ENCODE measurements around the gene JUND.

Gene JUND

DNA sequence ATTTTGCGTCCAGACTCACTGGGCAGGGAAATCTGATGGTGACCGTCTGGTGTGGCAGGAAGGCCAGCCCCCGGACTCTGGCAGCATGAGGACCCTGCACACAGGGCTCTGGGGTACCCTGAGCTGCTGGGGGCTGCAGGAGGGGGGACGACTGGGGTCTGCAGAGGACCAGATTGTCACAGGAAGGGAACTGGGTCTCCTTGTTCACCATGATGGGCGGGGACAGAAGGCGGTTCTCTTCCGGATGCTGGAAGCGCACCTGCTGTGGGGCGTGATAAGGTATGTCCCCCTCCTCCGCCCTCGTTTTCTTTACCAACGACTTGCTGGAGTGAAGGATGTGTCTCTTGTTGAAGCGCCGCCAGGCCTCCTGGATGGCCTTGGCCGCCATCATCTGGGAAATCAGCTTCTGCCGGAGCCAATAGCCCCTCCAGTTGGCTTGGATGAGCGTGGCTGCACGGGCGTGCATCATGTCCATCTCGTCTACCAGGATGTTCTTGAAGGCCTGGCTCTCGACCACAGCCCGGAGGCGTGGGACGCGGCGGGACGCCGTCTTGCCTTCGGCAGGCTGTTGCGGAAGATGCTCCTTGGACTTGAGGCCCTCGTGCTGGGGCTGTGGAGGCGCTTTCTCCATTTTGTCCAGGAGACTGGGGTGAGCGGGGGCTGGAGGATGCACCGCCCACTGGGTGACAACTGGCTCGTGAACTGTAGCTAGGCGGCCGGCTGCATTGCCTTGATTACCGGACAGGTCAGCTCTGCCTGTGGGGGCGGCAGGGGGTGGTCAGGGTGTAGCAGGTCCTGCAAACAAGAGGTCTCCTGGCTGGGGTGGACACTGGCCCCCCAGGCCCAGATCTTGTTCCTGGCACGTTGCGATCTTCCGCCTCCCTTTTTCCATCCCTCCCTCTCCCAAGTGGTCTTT lies 14.4 kb downstream of the JUND start:
- no peak for DNase-seq

DNA sequence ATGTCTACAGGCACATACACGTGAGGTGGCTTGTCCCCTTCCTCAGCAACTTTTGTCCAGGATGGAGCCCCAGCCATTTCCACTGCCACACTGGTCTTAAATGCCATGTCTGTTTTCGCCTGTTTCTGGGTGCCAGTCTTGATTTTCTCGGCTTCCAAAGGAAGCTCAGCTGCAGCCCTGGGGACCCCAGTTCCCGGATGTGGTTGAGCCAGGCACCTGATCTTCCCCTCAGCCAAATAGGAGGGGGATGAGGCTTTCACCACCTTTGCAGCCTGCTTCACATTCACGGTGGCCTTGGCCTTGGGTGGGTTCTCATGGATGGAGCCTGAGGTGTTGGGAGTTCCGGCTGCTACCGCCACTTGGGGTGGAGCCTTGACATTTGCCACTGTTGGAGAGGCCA lies 15.8 kb downstream of the JUND start:
- DNase-seq = no peak

DNA sequence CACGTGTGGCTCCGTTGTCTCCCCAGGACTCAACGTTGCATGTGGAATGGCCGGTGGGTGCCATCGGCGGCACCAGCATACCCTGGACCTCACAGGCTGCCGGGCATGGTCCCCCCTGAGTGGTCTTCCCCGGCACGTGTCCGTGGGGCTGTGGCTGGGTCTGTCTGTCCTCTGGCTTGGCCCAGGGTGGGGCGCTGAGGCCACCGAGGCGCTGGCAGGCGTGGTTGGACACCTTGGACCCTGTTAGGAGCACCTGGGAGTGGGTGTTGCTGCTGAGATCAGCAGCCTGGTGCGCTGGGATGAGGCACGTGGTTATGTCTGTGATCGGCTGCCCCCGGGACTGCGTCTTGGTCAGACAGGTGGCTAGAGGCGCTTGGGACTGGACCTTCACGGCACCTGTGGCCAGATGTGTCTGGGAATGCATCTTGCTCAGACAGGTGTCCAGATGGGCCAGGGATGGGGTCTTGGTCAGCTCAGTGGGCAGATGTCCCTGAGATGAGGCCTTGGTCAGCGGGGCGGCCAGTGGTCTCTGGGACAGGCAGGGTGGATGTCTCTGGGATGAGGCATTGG lies 16.4 kb downstream of the JUND start:
- DNase-seq = no peak

DNA sequence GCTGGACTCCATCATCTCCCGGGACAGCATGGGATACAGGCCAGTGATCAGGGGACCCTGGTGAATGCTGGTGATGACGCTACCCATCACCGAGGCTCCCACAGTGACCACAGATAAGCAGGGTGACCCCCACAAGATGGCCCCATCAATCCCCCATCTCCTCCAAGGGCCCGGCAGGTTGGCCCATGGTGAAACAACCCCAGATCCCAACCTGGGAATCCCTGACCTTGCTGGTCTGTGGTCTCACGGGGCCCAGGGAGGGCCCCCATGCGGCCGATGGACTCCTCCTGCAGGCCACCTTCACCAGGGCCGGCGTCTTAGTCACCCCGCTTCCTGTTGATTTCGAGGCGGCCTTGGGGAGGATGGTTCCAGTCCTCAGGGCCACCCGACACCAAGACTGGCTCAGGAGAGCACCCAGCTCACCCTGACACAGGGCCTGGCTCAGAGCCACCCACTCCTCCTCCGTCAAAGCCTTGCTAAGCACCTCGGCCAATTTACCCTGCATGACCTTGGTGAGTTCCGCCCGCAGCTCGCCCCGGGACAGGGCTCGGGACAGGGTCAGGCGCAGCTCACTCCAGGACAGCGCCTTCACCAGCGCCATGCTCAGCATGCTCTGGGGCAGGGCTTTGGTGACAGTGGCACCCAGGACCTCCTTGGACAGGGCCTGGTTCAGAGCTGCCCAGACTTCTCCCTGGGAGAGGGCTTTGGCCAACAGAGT lies 17.1 kb downstream of the JUND start:
- DNase-seq = no peak

DNA sequence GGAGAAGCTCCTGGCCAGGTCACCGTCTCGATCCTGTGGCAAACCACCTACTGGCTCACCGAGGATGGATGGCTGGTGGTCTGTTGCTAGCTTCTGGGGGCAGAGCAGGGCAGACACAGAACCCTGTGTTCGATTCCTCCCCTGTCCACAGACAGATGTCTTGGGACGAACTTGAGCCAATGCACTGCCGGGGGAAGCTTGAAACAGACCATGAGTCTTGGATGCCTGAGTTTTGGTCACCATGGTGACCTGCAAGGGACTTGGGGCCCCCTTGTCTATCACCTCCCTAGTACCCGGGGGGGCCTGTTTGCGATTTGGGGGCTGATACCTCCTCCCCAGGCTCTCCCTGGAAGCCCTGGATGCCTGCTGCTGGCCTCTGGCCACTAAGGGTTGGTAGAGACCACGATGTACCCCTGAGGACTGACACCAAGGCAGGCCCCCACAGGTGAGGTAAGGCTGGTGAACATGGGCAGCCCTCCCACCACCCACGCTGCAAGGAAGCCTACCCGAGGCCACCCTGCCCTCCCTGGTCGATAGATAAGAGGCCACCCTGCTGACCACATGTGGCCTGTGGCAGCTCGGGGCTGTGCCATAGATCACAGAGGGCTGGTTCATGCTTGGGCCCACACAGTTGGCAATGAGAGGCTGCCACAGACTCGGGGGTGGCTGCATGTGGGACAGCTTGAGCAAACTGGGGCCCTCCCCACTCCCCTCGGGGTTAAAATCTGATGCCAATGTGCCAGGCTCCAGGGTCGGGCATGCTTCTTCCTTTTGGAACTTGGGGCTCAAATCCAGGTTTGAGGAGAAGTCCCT lies 17.9 kb downstream of the JUND start:
- DNase-seq = no peak

DNA sequence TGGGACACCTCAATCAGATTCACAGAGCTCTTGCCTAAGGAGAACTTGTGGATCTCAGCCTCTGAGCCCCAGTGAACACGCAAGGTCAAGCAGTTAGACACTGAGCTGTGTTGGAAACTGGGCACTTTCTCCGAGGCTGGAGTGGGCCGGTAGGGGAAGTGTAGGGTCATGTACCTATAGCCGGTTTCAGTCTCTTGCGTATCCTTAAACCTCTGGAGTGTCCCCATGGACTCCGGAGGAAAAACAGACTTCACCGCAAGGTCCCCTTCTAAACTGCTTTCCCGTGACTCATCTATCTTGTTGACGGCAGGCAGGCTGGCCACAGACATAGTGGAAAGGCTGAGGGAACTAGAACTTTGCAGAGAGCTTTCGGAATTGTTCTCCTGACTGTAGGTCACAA lies 18.5 kb downstream of the JUND start:
- DNase-seq = no peak

DNA sequence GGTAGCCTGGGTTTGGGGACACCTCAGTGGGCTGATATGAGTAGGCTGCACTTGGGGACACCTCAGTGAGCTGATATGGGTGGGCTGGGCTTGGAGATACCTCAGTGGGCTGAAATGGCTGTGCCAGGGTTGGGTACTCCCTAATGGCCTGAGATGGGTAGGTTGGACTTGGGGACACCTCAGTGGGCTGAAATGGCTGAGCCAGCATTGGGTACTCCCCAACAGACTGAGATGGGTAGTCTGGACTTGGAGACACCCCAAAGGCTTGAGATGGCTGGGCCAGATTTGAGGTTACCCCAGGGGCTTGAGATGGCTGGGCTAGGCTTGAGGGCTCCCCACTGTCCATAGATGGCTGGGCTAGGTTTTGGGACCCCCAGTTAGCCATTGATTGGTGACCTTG lies 19.3 kb downstream of the JUND start:
- no peak for DNase-seq

DNA sequence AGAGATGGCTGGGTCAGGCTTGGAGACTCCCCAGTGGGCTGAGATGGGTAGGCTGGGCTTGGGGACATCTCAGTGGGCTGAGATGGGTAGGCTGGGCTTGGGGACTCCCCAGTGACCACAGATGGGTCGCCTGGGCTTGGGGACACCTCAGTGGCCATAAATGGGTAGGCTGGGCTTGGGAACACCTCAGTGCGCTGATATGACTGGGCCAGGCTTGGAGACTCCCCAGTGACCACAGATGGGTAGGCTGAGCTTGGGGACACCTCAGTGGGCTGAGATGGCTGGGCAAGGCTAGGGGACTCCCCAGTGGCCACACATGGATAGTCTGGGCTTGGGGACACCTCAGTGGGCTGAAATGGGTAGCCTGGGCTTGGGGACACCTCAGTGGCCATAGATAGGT lies 19.9 kb downstream of the JUND start:
- no peak for DNase-seq

DNA sequence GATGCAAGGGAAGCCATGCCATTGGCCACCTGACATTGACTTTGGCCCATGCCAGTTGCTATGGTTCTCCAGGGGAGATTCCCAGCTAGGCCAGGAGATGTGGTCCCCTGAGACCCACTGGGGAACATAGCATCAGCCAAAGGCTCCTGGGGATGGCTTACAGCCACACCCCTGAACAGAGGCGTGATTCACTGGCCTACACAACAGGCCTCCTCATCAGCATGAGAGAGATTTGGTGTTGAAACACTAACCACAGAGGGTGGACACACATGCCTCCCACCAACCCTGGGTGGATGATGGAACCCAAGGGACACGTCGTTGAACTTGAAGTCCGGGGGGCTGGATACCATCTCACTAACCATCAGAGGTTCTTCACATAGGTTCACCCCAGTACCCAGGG lies 21.5 kb downstream of the JUND start:
- DNase-seq = no peak

DNA sequence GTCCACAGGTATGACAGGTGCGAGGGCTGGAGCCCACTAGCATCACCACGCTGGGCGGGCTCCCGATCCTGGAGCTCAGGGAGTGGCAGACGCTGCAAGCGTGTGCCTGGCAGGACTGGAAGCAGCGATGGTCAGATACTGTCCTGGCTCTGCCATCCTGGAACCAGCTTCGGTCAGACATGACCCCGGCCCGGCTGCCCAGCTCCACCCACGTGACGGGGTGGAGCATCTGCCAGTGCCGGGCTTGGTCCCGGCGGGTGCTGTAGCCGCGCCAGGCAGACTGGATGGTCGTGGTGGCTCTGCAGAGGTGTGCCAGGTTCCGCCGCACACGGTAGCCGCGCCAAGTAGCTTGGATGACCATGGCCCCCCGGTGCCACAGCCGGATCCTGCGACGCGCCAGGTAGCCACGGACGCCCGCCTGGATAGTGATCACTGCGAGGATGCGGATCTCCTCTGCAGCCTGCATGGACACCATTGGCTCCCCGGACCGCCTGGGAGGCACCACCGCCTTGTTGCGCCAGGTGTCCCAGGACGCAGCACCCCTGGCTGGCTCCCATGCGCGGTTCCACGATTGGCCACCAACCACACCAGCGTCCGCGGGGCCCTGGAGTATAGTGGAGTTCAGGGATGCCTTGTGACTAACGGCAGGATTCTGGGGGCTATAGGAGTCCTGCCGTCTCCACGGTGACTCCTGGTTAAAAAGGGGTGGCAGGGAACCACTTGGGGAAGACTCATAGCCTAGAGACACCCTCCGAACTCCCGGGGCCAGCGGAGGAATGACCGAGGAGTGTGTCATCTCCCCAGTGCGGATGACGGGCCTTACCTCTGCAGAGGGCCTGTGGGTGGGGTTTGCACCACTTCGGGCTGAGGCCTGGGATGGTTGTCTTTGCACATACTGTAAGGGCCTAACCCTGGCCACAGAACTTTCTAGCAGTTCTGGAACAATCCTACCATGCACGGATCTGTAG lies 23.6 kb downstream of the JUND start:
- DNase-seq = no peak

DNA sequence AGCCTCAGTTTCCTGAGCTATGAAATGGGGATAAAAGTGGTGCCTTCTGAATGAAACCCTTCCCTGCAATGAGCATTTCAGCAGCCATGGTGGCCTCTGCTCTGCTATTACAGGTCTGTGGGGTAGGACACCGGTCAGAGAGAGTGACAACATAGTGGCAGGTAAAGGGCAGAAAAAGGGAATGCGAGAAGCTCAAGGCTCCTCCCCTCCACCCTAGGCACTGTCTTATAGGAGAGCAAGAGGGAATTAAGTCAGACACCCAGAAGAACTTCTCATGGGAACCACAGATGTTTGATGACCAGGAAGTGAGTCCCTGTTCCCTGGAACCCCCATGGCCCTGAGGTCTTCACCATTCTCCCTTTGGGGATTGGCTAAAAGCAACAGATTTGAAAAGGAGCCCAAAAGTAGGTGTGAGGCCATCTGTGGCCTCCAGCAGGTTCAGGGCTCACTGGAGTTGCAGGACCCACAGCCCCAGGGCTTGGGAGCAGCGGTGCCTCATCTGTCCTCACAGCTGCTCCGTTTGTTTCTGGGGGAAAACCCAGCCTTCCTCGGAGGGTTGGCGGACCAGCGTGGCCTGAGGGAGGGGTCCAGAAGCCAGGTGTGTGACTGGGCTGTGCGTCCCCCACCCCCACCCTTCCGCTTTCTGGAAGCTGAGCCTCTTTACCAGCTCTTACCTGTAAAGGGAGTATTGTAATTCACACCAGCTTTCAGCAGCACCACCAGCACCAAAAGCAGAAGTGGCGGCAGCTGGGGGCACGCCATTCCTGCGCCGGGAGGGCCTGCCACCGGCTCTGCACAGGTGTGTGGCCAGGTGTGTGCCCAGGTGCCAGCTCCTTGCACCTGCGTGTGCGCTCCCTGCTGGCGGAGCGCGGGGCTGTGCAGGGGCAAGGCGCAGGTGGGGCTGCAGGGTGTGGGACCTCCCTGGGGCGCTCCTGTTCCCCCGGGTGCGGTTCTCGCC lies 26.6 kb downstream of the JUND start:
- DNase-seq = peak in 1 of 2 experiments; percentile 52

DNA sequence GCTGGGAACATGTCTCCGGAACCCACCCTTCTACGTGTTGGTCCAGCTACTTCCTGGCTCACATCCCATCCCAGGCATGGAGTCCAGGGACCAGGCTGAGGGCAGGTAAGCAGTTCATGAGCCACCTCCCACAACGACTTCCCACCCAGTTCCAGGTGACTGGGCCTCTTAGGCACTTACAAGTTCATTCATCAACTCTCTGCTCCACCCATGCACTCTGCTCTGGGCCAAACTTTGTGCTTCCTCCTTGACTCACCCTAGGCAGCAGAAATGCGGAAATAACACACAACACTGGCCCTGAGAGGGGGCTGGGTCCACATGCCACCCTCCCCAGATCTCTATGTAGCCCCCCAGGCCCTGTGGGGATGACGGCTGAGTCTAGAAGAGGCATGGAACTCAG lies 27.7 kb downstream of the JUND start:
- no peak for DNase-seq

DNA sequence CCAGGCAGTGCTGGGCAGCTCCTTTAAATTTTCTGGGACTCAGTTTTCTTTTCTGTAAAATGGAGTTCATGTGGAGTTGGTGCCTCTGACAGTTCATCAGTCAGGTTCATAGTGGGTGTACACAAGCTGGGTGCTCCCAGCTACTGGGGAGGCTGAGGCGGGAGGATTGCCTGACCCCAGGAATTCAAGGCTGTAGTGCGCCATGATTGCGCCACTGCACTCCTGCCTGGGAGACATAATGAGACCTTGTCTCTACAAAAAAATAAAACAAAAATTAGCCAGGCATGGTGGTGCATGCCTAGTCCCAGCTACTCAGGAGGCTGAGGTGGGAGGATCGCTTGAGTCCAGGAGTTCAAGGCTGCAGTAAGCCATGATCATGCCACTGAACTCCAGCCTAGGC lies 28.3 kb downstream of the JUND start:
- no peak for DNase-seq

DNA sequence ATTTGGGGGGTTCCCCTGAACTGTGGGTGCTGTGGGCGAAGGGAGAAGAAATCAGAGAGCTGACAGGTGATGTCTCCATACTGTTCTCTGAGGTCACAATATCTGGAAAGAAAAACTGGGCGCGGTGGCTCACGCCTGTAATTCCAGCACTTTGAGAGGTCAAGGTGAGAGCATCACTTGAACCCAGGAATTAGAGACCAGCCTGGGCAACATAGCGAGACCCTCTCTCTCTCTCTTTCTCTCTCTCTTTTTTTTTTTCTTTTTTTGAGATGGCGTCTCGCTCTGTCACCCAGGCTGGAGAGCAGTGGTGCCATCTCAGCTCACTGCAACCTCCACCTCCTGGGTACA lies 29.1 kb downstream of the JUND start:
- DNase-seq = no peak

DNA sequence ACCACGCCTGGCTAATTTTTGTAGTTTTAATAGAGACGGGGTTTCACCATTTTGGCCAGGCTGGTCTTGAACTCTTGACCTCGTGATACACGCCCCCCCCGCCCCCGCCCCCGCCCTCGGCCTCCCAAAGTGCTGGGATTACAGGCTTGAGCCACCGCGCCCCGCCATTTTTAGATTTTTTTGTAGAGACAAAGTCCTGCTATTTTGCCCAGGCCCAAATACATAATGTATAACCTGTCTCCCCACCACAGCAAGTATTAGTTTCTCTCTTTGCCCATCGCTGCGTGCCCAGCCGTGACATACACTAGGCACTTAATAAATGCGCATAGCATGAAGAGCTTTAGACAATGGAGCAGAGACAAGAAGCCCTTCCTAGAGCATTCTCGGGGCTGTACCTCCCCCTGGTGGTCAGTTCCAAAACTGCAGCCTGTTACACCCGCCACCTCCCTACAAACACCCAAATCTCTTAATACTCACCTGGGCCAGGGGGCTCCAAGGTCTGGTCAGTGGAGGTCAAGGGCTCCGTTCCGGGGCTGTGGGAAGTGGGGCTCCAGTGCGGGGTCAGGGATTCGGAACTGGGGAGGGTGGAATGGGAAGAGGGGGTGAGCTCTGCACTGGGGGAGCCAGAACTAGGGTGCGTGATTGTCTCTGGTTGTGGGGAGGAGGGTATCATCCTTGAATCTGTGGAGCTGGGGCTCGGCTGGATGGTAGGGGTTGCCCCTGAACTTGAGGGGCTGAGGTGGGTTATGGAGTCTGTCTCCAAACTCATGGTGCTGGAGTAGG lies 29.6 kb downstream of the JUND start:
- peak in 1 of 2 experiments; percentile 52 for DNase-seq

DNA sequence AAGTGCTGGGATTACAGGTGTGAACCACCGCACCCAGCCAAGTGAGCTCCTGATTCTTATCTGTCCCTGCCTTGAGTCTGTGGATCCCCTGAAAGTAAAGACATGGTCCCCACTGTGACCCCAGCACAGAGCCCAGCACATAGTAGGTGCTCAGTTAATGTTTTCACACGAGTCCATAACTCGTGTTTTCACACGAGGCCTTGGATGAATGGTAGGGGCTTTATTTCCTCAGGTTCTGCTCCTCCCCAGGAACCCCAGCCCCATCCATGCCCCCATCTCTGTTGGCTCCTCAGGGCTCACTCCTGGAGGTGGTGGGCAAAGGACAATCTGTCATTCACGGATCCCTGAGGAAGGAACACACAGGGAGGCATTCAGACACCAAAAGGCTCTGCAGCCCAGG lies 31.6 kb downstream of the JUND start:
- DNase-seq = no peak

DNA sequence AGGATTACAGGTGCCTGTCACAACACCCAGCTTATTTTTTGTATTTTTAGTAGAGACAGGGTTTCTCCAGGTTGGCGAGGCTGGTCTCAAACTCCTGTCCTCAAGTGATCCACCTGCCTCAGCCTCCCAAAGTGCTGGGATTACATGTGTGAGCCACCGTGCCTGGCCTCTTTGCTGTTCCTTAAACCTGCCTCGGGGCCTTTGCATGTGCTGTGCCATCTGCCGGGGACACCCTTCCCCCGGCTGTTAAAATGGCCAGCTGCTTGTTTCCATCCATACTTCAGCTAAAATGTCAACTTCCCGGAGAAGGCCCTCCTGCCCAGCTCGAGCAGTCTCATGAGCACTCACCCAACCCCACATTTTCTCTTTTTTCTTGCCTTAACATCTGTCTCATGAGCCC lies 36.1 kb downstream of the JUND start:
- DNase-seq = no peak

DNA sequence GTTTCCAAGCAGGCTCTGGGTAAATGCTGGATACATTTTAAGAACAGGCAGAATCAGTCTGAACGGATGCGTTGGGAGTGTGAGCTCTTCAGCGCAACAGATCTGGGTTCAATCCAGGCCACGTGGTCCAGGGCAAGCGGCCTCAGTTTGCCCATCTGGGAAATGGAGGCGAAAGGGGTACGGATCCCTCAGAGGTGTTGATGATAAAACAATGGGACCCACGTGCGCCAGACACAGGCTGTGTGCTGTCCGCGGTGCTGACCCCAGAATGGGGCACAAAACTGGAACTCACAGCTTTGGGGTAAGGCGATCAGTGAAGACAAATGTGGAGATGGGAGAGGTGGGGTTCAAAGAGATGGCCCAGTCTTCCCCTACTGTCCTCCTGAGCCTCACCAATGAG lies 42.1 kb downstream of the JUND start:
- no peak for DNase-seq

DNA sequence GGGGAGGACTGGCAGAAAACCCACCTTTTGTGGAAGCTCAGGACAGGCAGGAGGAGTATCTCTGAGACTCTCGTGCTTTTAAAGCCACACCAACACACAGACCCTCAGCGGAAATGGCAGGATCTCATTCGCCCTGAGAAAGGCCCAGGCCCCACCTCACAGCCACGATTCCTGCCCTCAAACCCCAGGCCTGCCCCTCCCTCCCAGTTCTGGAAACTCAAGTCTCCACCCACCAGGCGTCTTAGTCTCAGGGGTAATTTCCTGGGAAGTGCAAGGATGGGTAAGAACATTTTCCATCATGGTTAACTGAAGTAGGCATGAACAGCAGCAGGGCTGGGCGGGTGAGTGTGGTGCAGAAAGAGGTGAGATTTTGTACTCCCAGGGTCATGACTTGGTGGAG lies 47.2 kb downstream of the JUND start:
- DNase-seq = no peak
